Mesenchymal stem cell (in vitro differentiated cells and primary cell): ENCODE data around the gene NGF.
A peak's percentile ranks its signal among the peaks of the same experiment; 100 is the strongest.
"Not testable (repeated sequence)": the region's sequence is repeated elsewhere in the genome, so short reads cannot be mapped to it uniquely, and the experiment has no call there.

Experiments used
- DNase-seq: peaks from one replicate; pipeline ENCODE4 v3.0.0-alpha.2; 2013
- H2AFZ ChIP-seq: one replicate; pipeline ENCODE4 v1.6.1; 2013; ENCODE audit warnings: low read depth, mild to moderate bottlenecking, control low read depth, inconsistent platforms, low read length, moderate library complexity
- H2AK5ac ChIP-seq: 2 replicates; pipeline ENCODE4 v1.6.1; 2013; ENCODE audit warnings: low read length, moderate library complexity, mild to moderate bottlenecking, inconsistent platforms; ENCODE audit not compliant: severe bottlenecking
- H2BK120ac ChIP-seq: one replicate; pipeline ENCODE4 v1.6.1; 2013; ENCODE audit warnings: low read depth, mild to moderate bottlenecking, inconsistent platforms, low read length, moderate library complexity
- H2BK12ac ChIP-seq, 2 experiments: one replicate each; pipeline ENCODE4 v1.6.1; 2013; ENCODE audit warnings: inconsistent platforms in 2 of 2, low read length in 2 of 2, mild to moderate bottlenecking in 2 of 2, moderate library complexity in 2 of 2, control low read depth in 1 of 2
- H2BK15ac ChIP-seq: one replicate; pipeline ENCODE4 v1.6.1; 2013; ENCODE audit warnings: mild to moderate bottlenecking, low read depth, inconsistent platforms; ENCODE audit not compliant: poor library complexity, severe bottlenecking
- H2BK5ac ChIP-seq: 2 replicates; pipeline ENCODE4 v1.6.1; 2013; ENCODE audit warnings: low read depth, mild to moderate bottlenecking, low read length, control low read depth, inconsistent platforms; ENCODE audit not compliant: poor library complexity, severe bottlenecking
- H3K14ac ChIP-seq, 2 experiments: one replicate each; pipeline ENCODE4 v1.6.1; 2013; ENCODE audit warnings: inconsistent platforms in 2 of 2, low read length in 2 of 2, control low read depth in 1 of 2, mild to moderate bottlenecking in 1 of 2, moderate library complexity in 1 of 2
- H3K18ac ChIP-seq, 2 experiments: one replicate each; pipeline ENCODE4 v1.6.1; 2013; ENCODE audit warnings: inconsistent platforms in 2 of 2, low read length in 2 of 2, control low read depth in 1 of 2, low read depth in 1 of 2, mild to moderate bottlenecking in 1 of 2
- H3K23ac ChIP-seq, 2 experiments: one replicate each; pipeline ENCODE4 v1.6.1; 2013; ENCODE audit warnings: inconsistent platforms in 2 of 2, low read length in 2 of 2, mild to moderate bottlenecking in 2 of 2, moderate library complexity in 2 of 2, control low read depth in 1 of 2
- H3K27ac ChIP-seq: 2 replicates; pipeline ENCODE4 v1.5.1; 2013; ENCODE audit warnings: mild to moderate bottlenecking, moderate library complexity, low read length, control low read depth, inconsistent platforms; ENCODE audit not compliant: poor library complexity, severe bottlenecking
- H3K27me3 ChIP-seq, 2 experiments: 2 replicates each; pipeline versions ENCODE4 v1.6.1 to v1.7.0; 2013; ENCODE audit warnings: low read length in 2 of 2, mild to moderate bottlenecking in 2 of 2, moderate library complexity in 2 of 2, control low read depth in 1 of 2, inconsistent platforms in 1 of 2; ENCODE audit not compliant: control insufficient read depth in 1 of 2, insufficient read depth in 1 of 2
- H3K36me3 ChIP-seq, 2 experiments: 2 replicates each; pipeline versions ENCODE4 v1.6.1 to v1.7.0; 2013; ENCODE audit warnings: low read length in 2 of 2, control low read depth in 1 of 2, inconsistent platforms in 1 of 2, low read depth in 1 of 2, mild to moderate bottlenecking in 1 of 2; ENCODE audit not compliant: insufficient read depth in 2 of 2, control insufficient read depth in 1 of 2
- H3K4ac ChIP-seq, 2 experiments: one replicate each; pipeline ENCODE4 v1.6.1; 2013; ENCODE audit warnings: inconsistent platforms in 2 of 2, low read length in 2 of 2, mild to moderate bottlenecking in 2 of 2, moderate library complexity in 2 of 2, control low read depth in 1 of 2, low read depth in 1 of 2
- H3K4me1 ChIP-seq: 2 replicates; pipeline ENCODE4 v1.6.1; 2013; ENCODE audit warnings: low read depth, low read length, control low read depth; ENCODE audit not compliant: control insufficient read depth, insufficient read depth
- H3K4me2 ChIP-seq: 2 replicates; pipeline ENCODE4 v1.6.1; 2013; ENCODE audit warnings: low read length, mild to moderate bottlenecking, inconsistent platforms; ENCODE audit not compliant: poor library complexity, severe bottlenecking
- H3K4me3 ChIP-seq, 2 experiments: 2 replicates each; pipeline versions ENCODE4 v1.5.1 to v1.7.0; 2013; ENCODE audit warnings: low read length in 2 of 2, mild to moderate bottlenecking in 2 of 2, control low read depth in 1 of 2, low read depth in 1 of 2; ENCODE audit not compliant: insufficient read depth in 1 of 2
- H3K79me1 ChIP-seq: replicated peaks from 2 replicates; pipeline ENCODE4 v1.6.1; 2013; ENCODE audit warnings: mild to moderate bottlenecking, control low read depth, low read length, inconsistent platforms; ENCODE audit not compliant: poor library complexity, severe bottlenecking
- H3K9ac ChIP-seq: 2 replicates; pipeline ENCODE4 v1.7.0; 2013; ENCODE audit warnings: mild to moderate bottlenecking, low read length, moderate library complexity
- H3K9me3 ChIP-seq: 2 replicates; pipeline ENCODE4 v1.7.0; 2013; ENCODE audit warnings: mild to moderate bottlenecking, low read length; ENCODE audit not compliant: control insufficient read depth
- H4K8ac ChIP-seq: one replicate; pipeline ENCODE4 v1.6.1; 2013; ENCODE audit warnings: inconsistent platforms, mild to moderate bottlenecking, low read length, moderate library complexity
- H4K91ac ChIP-seq: one replicate; pipeline ENCODE4 v1.6.1; 2013; ENCODE audit warnings: mild to moderate bottlenecking, low read length, inconsistent platforms
- WGBS: methylation state at CpG from one replicate; pipeline ENCODE4 v1.1.7; 2013; ENCODE audit warnings: mixed read lengths; 5-methylcytosine and 5-hydroxymethylcytosine counted together

Gene NGF

DNA sequence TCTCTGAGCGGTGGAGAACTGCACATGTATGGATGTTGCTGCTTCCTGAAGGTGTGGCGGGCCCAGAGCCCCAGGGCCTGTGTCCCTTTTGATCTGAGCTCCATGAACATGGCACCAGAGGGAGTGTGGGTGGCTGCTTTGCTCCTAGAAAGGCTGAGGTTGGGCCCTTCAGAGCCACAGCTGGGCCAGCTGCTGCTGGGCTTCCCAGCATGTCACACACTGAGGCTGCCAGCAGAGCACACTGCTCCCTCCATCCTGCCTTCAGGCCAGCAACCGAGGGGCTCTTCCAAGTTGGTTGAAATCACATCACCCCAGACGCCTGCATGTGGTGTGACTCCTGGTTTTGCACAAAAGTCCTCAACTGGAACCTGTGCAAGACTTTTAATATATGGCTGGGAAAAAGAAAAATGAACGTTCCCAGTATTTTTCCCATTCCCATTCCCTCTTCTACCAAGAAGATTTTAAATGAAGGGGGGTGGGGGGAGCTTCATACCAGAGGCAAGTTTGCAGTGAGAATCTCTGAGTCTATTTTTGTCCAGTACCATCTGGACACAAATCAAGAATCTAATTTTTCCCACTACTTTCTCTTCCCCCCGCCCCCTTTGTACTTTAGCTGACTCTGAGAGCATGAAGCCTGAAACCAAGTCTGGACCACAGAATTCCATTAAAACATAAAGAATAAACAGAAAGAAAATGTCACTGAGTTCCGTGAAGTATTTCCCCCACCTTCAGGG, 26.2 kb upstream of the NGF start:
- Histone ChIP-seq H2BK12ac (no peak overlapping the region), H3K4me2 (no peak overlapping the region), H2BK120ac (no peak overlapping the region), H2AK5ac (no peak overlapping the region), H2BK15ac (no peak overlapping the region), H3K23ac (no peak overlapping the region), H3K9me3 (no peaks in the 10 kb centered on the region), H3K4me3 (no peak overlapping the region), H4K8ac (no peak overlapping the region), H2AFZ (no peak overlapping the region), H4K91ac (no peak overlapping the region), H3K4me1 (no peaks in the 10 kb centered on the region), H3K4ac (no peak overlapping the region), H3K79me1 (no peaks in the 10 kb centered on the region), H3K18ac (peak overlapping the region in 1 of 2 experiments; percentile 24), H3K27me3 (no peaks in the 10 kb centered on the region), H2BK5ac (no peak overlapping the region), H3K14ac (peak overlapping the region in 1 of 2 experiments; percentile 81), H3K9ac (no peak overlapping the region), H3K36me3 (no peaks in the 10 kb centered on the region), H3K27ac (no peak overlapping the region)
- WGBS = 82% methylated on average over 5 of the region's 7 CpGs
- DNase-seq = peak; percentile 53

DNA sequence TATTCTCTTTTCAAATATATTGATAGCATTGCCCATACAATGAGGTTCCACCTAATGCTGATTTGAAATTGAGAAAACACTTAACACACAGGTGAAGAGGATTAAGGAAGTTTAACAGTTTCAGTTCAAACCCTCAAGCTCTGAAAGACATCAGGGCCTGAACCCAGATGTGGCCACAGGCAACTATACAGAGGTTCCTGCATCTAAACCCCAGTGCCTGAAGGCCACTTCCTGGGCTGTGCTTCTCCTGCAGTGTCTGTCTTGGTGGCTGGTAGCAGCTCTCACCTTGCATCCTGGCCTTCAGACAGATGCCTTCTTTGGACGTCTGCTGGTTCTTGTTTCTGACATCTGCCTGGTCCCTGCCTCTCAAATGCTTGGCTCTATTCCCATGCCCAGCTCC, 25.1 kb upstream of the NGF start:
- Histone ChIP-seq H2AFZ (no peak overlapping the region), H3K4me3 (no peak overlapping the region), H3K9ac (no peak overlapping the region), H3K9me3 (no peaks in the 10 kb centered on the region), H3K4ac (no peak overlapping the region), H3K4me2 (no peak overlapping the region), H3K27ac (no peak overlapping the region), H4K8ac (no peak overlapping the region), H2BK12ac (no peak overlapping the region), H3K14ac (no peak overlapping the region), H2AK5ac (no peak overlapping the region), H2BK5ac (no peak overlapping the region), H4K91ac (no peak overlapping the region), H3K23ac (no peak overlapping the region), H2BK15ac (no peak overlapping the region), H3K4me1 (no peaks in the 10 kb centered on the region), H3K18ac (no peak overlapping the region), H3K79me1 (no peaks in the 10 kb centered on the region), H3K27me3 (no peaks in the 10 kb centered on the region), H3K36me3 (no peaks in the 10 kb centered on the region), H2BK120ac (no peak overlapping the region)
- no peak for DNase-seq
- 88% methylated on average over 1 of the region's 1 CpG for WGBS

DNA sequence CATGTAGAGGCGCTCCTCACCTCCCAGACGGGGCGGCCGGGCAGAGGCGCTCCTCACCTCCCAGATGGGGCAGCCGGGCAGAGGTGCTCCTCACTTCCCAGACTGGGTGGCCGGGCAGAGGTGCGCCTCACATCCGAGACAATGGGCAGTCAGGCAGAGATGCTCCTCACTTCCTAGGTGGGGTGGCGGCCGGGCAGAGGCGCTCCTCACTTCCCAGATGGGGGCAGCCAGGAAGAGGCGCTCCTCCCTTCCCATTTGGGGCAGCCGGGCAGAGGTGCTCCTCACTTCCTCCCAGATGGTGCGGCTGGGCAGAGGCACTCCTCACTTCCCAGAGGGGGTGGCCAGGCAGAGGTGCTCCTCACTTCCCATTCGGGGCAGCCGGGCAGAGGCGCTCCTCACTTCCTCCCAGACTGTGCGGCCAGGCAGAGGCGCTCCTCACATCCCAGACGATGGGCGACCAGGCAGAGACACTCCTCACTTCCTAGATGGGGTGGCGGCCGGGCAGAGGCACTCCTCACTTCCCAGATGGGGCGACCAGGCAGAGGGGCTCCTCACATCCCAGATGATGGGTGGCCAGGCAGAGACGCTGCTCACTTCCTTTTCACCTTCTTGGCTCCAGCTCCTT, 22.6 kb upstream of the NGF start:
- H3K4me2 ChIP-seq, H2AFZ ChIP-seq, H3K9me3 ChIP-seq, H3K27ac ChIP-seq, H2BK12ac ChIP-seq, H3K4me3 ChIP-seq, H4K8ac ChIP-seq, H3K9ac ChIP-seq, H3K23ac ChIP-seq, H2BK15ac ChIP-seq, H3K79me1 ChIP-seq, H2BK5ac ChIP-seq, H2AK5ac ChIP-seq, H3K4ac ChIP-seq, H3K14ac ChIP-seq, H2BK120ac ChIP-seq, H3K18ac ChIP-seq, H3K36me3 ChIP-seq, DNase-seq, H3K4me1 ChIP-seq, H4K91ac ChIP-seq, H3K27me3 ChIP-seq: not testable (repeated sequence)
- WGBS = 97% methylated on average over 26 of the region's 26 CpGs

DNA sequence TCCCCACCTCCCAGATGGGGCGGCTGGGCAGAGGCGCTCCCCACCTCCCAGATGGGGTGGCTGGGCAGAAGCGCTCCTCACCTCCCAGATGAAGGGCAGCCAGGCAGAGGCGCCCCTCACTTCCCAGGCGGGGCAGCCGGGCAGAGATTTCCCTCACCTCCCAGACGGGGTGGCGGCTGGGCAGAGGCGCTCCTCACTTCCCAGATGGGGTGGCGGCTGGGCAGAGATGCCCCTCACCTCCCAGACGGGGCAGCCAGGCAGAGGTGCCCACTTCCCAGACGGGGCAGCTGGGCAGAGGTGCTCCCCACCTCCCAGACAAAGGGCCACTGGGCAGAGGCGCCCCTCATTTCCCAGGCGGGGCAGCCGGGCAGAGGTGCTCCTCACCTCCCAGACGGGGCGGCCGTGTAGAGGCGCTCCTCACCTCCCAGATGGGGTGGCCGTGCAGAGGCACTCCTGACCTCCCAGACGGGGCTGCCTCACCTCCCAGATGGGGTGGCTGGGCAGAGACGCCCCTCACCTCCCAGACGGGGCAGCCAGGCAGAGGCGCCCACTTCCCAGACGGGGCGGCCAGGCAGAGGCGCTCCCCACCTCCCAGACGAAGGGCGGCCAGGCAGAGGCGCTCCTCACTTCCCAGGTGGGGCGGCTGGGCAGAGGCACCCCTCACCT, 21.9 kb upstream of the NGF start:
- not testable (repeated sequence) for H2BK120ac ChIP-seq, H3K4me3 ChIP-seq, H3K4me1 ChIP-seq, H2AK5ac ChIP-seq, H3K9ac ChIP-seq, H3K4ac ChIP-seq, H2AFZ ChIP-seq, H2BK12ac ChIP-seq, H4K91ac ChIP-seq, H3K9me3 ChIP-seq, H3K14ac ChIP-seq, H4K8ac ChIP-seq, H2BK15ac ChIP-seq, H3K4me2 ChIP-seq, H2BK5ac ChIP-seq, H3K36me3 ChIP-seq, H3K23ac ChIP-seq, DNase-seq, H3K27me3 ChIP-seq, H3K27ac ChIP-seq, H3K79me1 ChIP-seq, H3K18ac ChIP-seq
- WGBS = 93% methylated on average over 29 of the region's 31 CpGs
